PC-9 (cell line): ENCODE measurements around the gene SLC35E3. TPM values are rescaled to one million over a fixed set of nuclear protein-coding genes. Genes with fewer than 3 reads are reported as not detected.

Experiments
- BruUV-seq: library from RNA; stranded (reverse); fragments of 400-500 nt; replicated peaks from 2 replicates; lab custom pipeline; 2021; lab: Mats Ljungman, UMichigan
- CTCF ChIA-PET: fragments of 300-600 bp; sonication (Branson Sonifier 250); formaldehyde crosslinking; loops from one replicate; lab custom pipeline; 2022; ENCODE audit warnings: antibody characterized with exemption; lab: Charles Lee
- POLR2A ChIA-PET: fragments of 300-600 bp; sonication (Branson Sonifier 250); formaldehyde crosslinking; loops from one replicate; lab custom pipeline; 2022; ENCODE audit warnings: antibody characterized with exemption; ENCODE audit not compliant: unreplicated experiment; lab: Charles Lee
- DNase-seq, 2 experiments: peaks; one replicate each; pipeline versions ENCODE4 v3.0.0 to v3.0.0-alpha.2; 2015 to 2022; ENCODE audit warnings: mixed read lengths in 1 of 2
- H2AFZ ChIP-seq: fragments of 200-600 bp; sonication (generic); 2 replicates; pipeline ENCODE4 v1.8.1; 2017; ENCODE audit warnings: antibody characterized with exemption
- H3F3A ChIP-seq: fragments of 200-600 bp; sonication (generic); 2 replicates; pipeline ENCODE4 v1.8.1; 2017; ENCODE audit warnings: antibody characterized with exemption, mild to moderate bottlenecking, low read depth; ENCODE audit not compliant: insufficient read depth
- H3K27ac ChIP-seq: fragments of 200-600 bp; sonication (generic); 2 replicates; pipeline ENCODE4 v1.6.1; 2016; ENCODE audit warnings: mixed run types
- H3K27me3 ChIP-seq: fragments of 200-600 bp; sonication (generic); 2 replicates; pipeline ENCODE4 v1.6.1; 2016; ENCODE audit warnings: low read depth, mixed run types; ENCODE audit not compliant: insufficient read depth
- H3K36me3 ChIP-seq: fragments of 200-600 bp; sonication (generic); 2 replicates; pipeline ENCODE4 v1.6.1; 2016; ENCODE audit warnings: low read depth, mixed run types
- H3K4me1 ChIP-seq: fragments of 200-600 bp; sonication (generic); replicated peaks from 2 replicates; pipeline ENCODE4 v1.6.1; 2016; ENCODE audit warnings: mixed run types; ENCODE audit not compliant: insufficient read depth
- H3K4me2 ChIP-seq: fragments of 200-600 bp; sonication (generic); 2 replicates; pipeline ENCODE4 v1.6.1; 2017; ENCODE audit warnings: mixed run types
- H3K4me3 ChIP-seq: fragments of 200-600 bp; sonication (generic); 2 replicates; pipeline ENCODE4 v1.6.1; 2016; ENCODE audit warnings: mixed run types
- H3K79me2 ChIP-seq: fragments of 200-600 bp; sonication (generic); 2 replicates; pipeline ENCODE4 v1.6.1; 2017; ENCODE audit warnings: low read depth, mixed run types
- H3K9me2 ChIP-seq: fragments of 200-600 bp; sonication (generic); 2 replicates; pipeline ENCODE4 v1.8.1; 2017; ENCODE audit warnings: mild to moderate bottlenecking; ENCODE audit not compliant: insufficient read depth
- H3K9me3 ChIP-seq: fragments of 200-600 bp; sonication (generic); 2 replicates; pipeline ENCODE4 v1.8.1; 2016; ENCODE audit warnings: low read depth; ENCODE audit not compliant: insufficient read depth
- H4K20me1 ChIP-seq: fragments of 200-600 bp; sonication (generic); 2 replicates; pipeline ENCODE4 v1.8.1; 2017; ENCODE audit not compliant: insufficient read depth
- CTCF ChIP-seq: fragments of 200-600 bp; sonication (generic); conservative IDR thresholded peaks from 2 replicates; pipeline ENCODE4 v1.6.1; 2017; ENCODE audit warnings: mixed run types, antibody characterized with exemption, mild to moderate bottlenecking, moderate library complexity
- EZH2 ChIP-seq: fragments of 200-600 bp; sonication (generic); IDR thresholded peaks from 2 replicates; pipeline ENCODE4 v1.8.0; 2017; ENCODE audit warnings: antibody characterized with exemption, low read depth
- intact Hi-C: fragments of 100-400 bp; cut with micrococcal nuclease; formaldehyde crosslinking; loops from one replicate; pipeline ENCODE4 v1.10.0; 2022; ENCODE audit not compliant: unreplicated experiment
- total RNA-seq: library from RNA; stranded (reverse); gene quantifications from 2 replicates; pipeline ENCODE4 v1.2.3, GENCODE V29; 2021

Gene SLC35E3
- total RNA-seq, 1 experiment from 2014 or later, result 10.7 TPM

- no peak for DNase-seq
- no TSS peak for BruUV-seq
- Histone ChIP-seq H3K4me3 (no peak overlapping the region), H3K4me1 (no peaks in the 10 kb centered on the region), H3K79me2 (no peaks in the 10 kb centered on the region), H3K36me3 (peaks cover 56% of the 10 kb centered on the region), H3F3A (0 out of 2 replicates have a peak, but pooled peaks cover 5% of the 10 kb centered on the region), H3K27ac (no peak overlapping the region), H3K27me3 (no peaks in the 10 kb centered on the region), H4K20me1 (no peaks in the 10 kb centered on the region), H3K4me2 (no peak overlapping the region), H2AFZ (no peak overlapping the region), H3K9me2 (no peaks in the 10 kb centered on the region), H3K9me3 (no peaks in the 10 kb centered on the region)
- intact Hi-C loops, result no loop called here
- CTCF ChIA-PET, result no interaction called here
- POLR2A ChIA-PET, result no interaction called here
- TF ChIP-seq EZH2 (no peak), CTCF (no peak)
These were observed 12.3 kb upstream of the SLC35E3 start for GRCh38 chr12:68733661-68734071.

DNA sequence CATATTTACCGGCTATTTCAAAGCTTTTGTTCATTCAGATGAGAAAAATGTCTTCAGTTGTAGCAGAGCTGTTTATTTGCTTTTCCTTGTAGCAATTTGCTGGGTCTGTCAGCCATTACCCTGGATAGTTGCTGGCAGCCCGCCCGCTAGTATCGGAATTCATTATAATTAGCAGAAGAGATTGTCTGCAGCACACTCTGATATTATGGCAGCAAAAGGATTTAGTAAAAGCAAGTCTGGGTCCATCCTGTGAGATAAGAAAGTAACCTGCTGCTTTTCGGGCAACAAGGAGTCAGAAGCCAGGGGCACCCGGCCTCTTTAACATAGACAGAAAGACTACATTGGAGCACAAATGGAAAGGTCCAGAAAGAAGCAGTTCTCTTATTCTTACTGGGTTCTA, 6.1 kb upstream of the SLC35E3 start:
- Histone ChIP-seq H3K9me3 (no peaks in the 10 kb centered on the region; the same call in 1 of the 2 replicates), H3K4me3 (no peak overlapping the region), H3K79me2 (no peaks in the 10 kb centered on the region), H3K27me3 (no peaks in the 10 kb centered on the region), H3F3A (peaks cover 12% of the 10 kb centered on the region; the same call in 1 of the 2 replicates), H3K4me2 (no peak overlapping the region), H3K36me3 (peaks cover 34% of the 10 kb centered on the region), H2AFZ (no peak overlapping the region), H4K20me1 (no peaks in the 10 kb centered on the region), H3K9me2 (no peaks in the 10 kb centered on the region), H3K4me1 (no peaks in the 10 kb centered on the region), H3K27ac (no peak overlapping the region)
- TF ChIP-seq EZH2 (no peak), CTCF (no peak)
- BruUV-seq, result no TSS peak
- DNase-seq, result no peak
- ChIA-PET CTCF (no interaction called here), POLR2A (no interaction called here)
- intact Hi-C loops, result no loop called here

DNA sequence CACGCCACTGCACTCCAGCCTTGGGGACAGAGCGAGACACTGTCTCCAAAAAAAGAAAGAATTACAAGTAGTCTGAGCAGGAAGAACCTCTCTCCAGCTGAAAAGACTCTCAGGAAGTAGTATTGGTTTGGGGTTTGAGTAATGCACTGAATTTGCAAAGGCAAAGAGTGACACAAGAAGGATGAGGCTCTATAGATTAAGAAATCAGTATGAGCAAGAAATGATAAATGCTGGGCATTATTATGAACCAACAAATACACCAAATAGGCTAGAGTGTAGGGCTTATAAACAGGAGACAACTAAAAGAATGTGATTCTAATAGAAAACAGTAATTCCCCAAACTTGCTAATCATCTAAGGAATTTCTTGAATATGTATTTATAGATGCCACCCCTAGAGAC, 2.6 kb upstream of the SLC35E3 start:
- H3K4me2 ChIP-seq, result no peak overlapping the region
- H3K27me3 ChIP-seq, result no peaks in the 10 kb centered on the region
- peaks cover 20% of the 10 kb centered on the region; the same call in 1 of the 2 replicates for H3F3A ChIP-seq
- peaks cover 12% of the 10 kb centered on the region for H3K36me3 ChIP-seq
- no peak overlapping the region for H3K4me3 ChIP-seq
- H3K4me1 ChIP-seq, result peaks cover 17% of the 10 kb centered on the region
- no peaks in the 10 kb centered on the region for H3K9me2 ChIP-seq
- ChIA-PET POLR2A (no interaction called here), CTCF (no interaction called here)
- no peak for DNase-seq
- H3K9me3 ChIP-seq, result no peaks in the 10 kb centered on the region; the same call in 1 of the 2 replicates
- H3K79me2 ChIP-seq, result peaks cover 14% of the 10 kb centered on the region; the same call in 1 of the 2 replicates
- intact Hi-C loops, result no loop called here
- H2AFZ ChIP-seq, result no peak overlapping the region
- no peak for TF ChIP-seq CTCF
- TF ChIP-seq EZH2, result no peak
- BruUV-seq, result no TSS peak
- no peak overlapping the region for H3K27ac ChIP-seq
- no peaks in the 10 kb centered on the region for H4K20me1 ChIP-seq
